ENCODE measurements around the gene DDX47.

DNA sequence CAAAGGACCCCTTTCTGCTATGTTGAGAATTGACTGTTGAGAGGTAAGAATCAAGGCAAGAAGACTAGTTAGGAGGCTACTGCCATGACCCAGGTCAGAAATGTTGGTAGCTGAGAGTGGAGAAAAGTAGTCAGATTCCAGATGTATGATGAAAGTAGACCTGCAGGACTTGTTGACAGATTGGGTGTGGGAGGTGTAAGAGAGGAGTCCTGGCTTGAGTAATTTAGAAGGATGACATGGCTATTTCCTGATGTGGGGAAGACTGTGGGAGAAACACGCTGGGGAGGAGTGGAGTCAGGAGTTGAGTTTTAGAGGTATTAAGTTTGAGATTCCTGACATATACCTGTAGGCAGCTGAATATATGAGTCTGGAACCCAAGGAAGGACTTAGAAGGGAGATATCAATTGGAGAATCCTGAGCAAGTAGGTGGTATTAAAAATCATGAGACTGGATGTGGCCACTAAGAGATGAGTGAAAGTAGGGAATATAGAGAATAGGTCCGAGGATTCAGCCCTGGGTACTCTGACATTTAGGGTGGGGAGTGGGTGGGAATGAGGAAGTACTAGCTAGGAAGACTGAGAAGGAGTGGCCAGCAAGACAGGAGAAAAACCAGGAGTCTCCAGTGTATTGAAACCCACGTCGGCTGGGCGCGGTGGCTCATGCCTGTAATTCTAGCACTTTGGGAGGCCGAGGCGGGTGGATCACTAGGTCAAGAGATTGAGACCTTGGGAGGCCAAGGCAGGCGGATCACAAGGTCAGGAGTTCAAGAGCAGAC lies 12.6 kb upstream of the DDX47 start:
- TF ChIP-seq TCF12 (IDR thresholded peaks at IDR 0.05; ENCODE audit: low read depth, low read length), result no peak
- no peak for TF ChIP-seq EZH2 (IDR thresholded peaks at IDR 0.05; ENCODE audit: borderline replicate concordance, control insufficient read depth, low read depth, low read length)
- TF ChIP-seq CHD1 (IDR thresholded peaks at IDR 0.05; ENCODE audit: low read depth, low read length), result no peak
- TF ChIP-seq HCFC1 (IDR thresholded peaks at IDR 0.05; ENCODE audit: low read length), result no peak
- no peak for TF ChIP-seq POLR2A (IDR thresholded peaks at IDR 0.05; ENCODE audit: low read depth, low read length)
- no peak for TF ChIP-seq TBL1XR1 (IDR thresholded peaks at IDR 0.05; ENCODE audit: low read depth, low read length)
- TF ChIP-seq CBX5 (IDR thresholded peaks at IDR 0.05; ENCODE audit: low read depth), result no peak

Measured in GM12878 (cell line).